GM10847 (cell line): ENCODE measurements around the gene CYGB.

Source experiments
- POLR2A ChIP-seq: IDR thresholded peaks from 2 replicates; pipeline ENCODE4 v1.6.1; 2011; ENCODE audit not compliant: insufficient read length; ENCODE audit errors: extremely low read depth

CYGB gene

GRCh38 chr17:76536511-76537287 lies 810 bp downstream of the CYGB start:
- no peak for TF ChIP-seq POLR2A

GRCh38 chr17:76535788-76536510 lies 1.6 kb downstream of the CYGB start:
- no peak for TF ChIP-seq POLR2A

GRCh38 chr17:76534831-76535732 lies 2.4 kb downstream of the CYGB start:
- TF ChIP-seq POLR2A: no peak

- no peak for TF ChIP-seq POLR2A
Measured at GRCh38 chr17:76532072-76532651, 5.3 kb downstream of the CYGB start.

GRCh38 chr17:76531486-76532038 lies 5.9 kb downstream of the CYGB start:
- TF ChIP-seq POLR2A: no peak

GRCh38 chr17:76530811-76531485 lies 6.6 kb downstream of the CYGB start:
- TF ChIP-seq POLR2A: no peak

GRCh38 chr17:76530095-76530723 lies 7.3 kb downstream of the CYGB start:
- TF ChIP-seq POLR2A: no peak

GRCh38 chr17:76529224-76530094 lies 8.1 kb downstream of the CYGB start:
- no peak for TF ChIP-seq POLR2A

GRCh38 chr17:76528528-76529223 lies 8.8 kb downstream of the CYGB start:
- no peak for TF ChIP-seq POLR2A

- TF ChIP-seq POLR2A: no peak
Measured at GRCh38 chr17:76528156-76528527, 9.4 kb downstream of the CYGB start.

- TF ChIP-seq POLR2A: no peak
Measured at GRCh38 chr17:76527430-76528111, 9.9 kb downstream of the CYGB start.

- TF ChIP-seq POLR2A: no peak
Measured at GRCh38 chr17:76524598-76525512, 12.7 kb downstream of the CYGB start.
